Measurements from ENCODE around the gene NUMB. TPM values are rescaled to one million over a fixed set of nuclear protein-coding genes. Genes with fewer than 3 reads are reported as not detected.

Gene NUMB
- total RNA-seq, 1 experiment from 2014 or later, result 42.0 TPM

DNA sequence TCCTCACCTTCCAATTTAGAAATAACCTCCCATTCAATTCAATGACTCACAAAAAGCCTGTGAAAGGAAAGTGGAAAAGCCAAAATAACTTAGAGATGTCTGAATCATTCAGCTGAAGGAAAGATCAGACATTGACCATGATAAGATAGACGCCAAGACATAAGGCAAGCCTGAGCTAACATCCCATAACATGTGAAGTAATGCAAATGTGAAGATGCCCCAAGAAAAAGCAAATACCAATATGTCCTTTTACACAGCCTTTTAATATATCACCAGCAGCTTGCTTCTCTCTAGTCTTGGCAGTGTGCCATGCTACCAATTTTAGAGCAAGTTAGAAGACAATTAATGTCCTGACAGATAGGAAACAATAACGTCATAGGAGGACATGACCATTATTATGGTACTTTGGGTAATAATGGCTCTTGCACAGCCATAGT, 2.4 kb upstream of the NUMB start (continued):
- TF ChIP-seq, protein P1, sequence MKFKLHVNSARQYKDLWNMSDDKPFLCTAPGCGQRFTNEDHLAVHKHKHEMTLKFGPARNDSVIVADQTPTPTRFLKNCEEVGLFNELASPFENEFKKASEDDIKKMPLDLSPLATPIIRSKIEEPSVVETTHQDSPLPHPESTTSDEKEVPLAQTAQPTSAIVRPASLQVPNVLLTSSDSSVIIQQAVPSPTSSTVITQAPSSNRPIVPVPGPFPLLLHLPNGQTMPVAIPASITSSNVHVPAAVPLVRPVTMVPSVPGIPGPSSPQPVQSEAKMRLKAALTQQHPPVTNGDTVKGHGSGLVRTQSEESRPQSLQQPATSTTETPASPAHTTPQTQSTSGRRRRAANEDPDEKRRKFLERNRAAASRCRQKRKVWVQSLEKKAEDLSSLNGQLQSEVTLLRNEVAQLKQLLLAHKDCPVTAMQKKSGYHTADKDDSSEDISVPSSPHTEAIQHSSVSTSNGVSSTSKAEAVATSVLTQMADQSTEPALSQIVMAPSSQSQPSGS (CRISPR knock-in tag; IDR thresholded peaks at IDR 0.05; ENCODE audit: borderline replicate concordance, low read depth), result no peak
- TF ChIP-seq, protein P2, sequence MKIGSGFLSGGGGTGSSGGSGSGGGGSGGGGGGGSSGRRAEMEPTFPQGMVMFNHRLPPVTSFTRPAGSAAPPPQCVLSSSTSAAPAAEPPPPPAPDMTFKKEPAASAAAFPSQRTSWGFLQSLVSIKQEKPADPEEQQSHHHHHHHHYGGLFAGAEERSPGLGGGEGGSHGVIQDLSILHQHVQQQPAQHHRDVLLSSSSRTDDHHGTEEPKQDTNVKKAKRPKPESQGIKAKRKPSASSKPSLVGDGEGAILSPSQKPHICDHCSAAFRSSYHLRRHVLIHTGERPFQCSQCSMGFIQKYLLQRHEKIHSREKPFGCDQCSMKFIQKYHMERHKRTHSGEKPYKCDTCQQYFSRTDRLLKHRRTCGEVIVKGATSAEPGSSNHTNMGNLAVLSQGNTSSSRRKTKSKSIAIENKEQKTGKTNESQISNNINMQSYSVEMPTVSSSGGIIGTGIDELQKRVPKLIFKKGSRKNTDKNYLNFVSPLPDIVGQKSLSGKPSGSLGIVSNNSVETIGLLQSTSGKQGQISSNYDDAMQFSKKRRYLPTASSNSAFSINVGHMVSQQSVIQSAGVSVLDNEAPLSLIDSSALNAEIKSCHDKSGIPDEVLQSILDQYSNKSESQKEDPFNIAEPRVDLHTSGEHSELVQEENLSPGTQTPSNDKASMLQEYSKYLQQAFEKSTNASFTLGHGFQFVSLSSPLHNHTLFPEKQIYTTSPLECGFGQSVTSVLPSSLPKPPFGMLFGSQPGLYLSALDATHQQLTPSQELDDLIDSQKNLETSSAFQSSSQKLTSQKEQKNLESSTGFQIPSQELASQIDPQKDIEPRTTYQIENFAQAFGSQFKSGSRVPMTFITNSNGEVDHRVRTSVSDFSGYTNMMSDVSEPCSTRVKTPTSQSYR (CRISPR knock-in tag; IDR thresholded peaks at IDR 0.05), result no peak
- TF ChIP-seq, protein P3, sequence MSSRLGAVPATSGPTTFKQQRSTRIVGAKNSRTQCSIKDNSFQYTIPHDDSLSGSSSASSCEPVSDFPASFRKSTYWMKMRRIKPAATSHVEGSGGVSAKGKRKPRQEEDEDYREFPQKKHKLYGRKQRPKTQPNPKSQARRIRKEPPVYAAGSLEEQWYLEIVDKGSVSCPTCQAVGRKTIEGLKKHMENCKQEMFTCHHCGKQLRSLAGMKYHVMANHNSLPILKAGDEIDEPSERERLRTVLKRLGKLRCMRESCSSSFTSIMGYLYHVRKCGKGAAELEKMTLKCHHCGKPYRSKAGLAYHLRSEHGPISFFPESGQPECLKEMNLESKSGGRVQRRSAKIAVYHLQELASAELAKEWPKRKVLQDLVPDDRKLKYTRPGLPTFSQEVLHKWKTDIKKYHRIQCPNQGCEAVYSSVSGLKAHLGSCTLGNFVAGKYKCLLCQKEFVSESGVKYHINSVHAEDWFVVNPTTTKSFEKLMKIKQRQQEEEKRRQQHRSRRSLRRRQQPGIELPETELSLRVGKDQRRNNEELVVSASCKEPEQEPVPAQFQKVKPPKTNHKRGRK (CRISPR knock-in tag; IDR thresholded peaks at IDR 0.05; ENCODE audit: borderline replicate concordance), result no peak
- TF ChIP-seq ZNF138 (CRISPR knock-in tag; conservative IDR thresholded peaks at IDR 0.05) (no peak), NR3C1 (CRISPR knock-in tag; conservative IDR thresholded peaks at IDR 0.05; ENCODE audit: low read depth) (no peak), ZNF423 (CRISPR knock-in tag; IDR thresholded peaks at IDR 0.05) (no peak), JAZF1 (CRISPR knock-in tag; IDR thresholded peaks at IDR 0.05) (no peak), RELA (CRISPR knock-in tag; IDR thresholded peaks at IDR 0.05; ENCODE audit: borderline replicate concordance) (no peak), NFATC4 (CRISPR knock-in tag; IDR thresholded peaks at IDR 0.05) (no peak), ZNF396 (CRISPR knock-in tag; IDR thresholded peaks at IDR 0.05; ENCODE audit: borderline replicate concordance) (no peak), ELF4 (CRISPR knock-in tag; IDR thresholded peaks at IDR 0.05; ENCODE audit: low read depth) (no peak), ETV6 (CRISPR knock-in tag; IDR thresholded peaks at IDR 0.05) (no peak)
- TF ChIP-seq, protein P4, sequence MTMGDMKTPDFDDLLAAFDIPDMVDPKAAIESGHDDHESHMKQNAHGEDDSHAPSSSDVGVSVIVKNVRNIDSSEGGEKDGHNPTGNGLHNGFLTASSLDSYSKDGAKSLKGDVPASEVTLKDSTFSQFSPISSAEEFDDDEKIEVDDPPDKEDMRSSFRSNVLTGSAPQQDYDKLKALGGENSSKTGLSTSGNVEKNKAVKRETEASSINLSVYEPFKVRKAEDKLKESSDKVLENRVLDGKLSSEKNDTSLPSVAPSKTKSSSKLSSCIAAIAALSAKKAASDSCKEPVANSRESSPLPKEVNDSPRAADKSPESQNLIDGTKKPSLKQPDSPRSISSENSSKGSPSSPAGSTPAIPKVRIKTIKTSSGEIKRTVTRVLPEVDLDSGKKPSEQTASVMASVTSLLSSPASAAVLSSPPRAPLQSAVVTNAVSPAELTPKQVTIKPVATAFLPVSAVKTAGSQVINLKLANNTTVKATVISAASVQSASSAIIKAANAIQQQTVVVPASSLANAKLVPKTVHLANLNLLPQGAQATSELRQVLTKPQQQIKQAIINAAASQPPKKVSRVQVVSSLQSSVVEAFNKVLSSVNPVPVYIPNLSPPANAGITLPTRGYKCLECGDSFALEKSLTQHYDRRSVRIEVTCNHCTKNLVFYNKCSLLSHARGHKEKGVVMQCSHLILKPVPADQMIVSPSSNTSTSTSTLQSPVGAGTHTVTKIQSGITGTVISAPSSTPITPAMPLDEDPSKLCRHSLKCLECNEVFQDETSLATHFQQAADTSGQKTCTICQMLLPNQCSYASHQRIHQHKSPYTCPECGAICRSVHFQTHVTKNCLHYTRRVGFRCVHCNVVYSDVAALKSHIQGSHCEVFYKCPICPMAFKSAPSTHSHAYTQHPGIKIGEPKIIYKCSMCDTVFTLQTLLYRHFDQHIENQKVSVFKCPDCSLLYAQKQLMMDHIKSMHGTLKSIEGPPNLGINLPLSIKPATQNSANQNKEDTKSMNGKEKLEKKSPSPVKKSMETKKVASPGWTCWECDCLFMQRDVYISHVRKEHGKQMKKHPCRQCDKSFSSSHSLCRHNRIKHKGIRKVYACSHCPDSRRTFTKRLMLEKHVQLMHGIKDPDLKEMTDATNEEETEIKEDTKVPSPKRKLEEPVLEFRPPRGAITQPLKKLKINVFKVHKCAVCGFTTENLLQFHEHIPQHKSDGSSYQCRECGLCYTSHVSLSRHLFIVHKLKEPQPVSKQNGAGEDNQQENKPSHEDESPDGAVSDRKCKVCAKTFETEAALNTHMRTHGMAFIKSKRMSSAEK (CRISPR knock-in tag; IDR thresholded peaks at IDR 0.05; ENCODE audit: borderline replicate concordance), result no peak
- TF ChIP-seq, protein P5, sequence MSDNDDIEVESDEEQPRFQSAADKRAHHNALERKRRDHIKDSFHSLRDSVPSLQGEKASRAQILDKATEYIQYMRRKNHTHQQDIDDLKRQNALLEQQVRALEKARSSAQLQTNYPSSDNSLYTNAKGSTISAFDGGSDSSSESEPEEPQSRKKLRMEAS (CRISPR knock-in tag; IDR thresholded peaks at IDR 0.05), result no peak

DNA sequence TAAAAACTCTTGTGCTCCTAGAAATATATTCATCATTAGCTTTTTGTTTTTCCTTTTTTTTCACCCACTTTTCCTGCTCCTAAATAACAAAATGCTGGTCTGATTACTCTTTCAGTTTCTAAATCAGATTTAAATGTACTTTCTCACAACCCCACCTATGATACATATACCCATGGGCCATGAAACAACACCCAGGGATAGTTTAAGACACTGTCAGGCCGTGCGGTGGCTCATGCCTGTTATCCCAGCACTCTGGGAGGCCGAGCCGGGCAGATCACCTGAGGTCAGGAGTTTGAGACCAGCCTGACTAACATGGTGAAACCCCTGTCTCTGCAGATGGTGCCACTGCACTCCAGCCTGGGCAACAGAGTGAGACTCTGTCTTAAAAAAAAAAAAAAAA, 1.6 kb upstream of the NUMB start:
- Mint-ChIP-seq H3K9me3 (no peaks in the 10 kb centered on the region), H3K4me3 (no peak overlapping the region), H3K4me1 (peaks cover 41% of the 10 kb centered on the region), H3K27me3 (ENCODE audit: low read depth) (no peaks in the 10 kb centered on the region; the same call in 1 of the 2 replicates), H3K36me3 (no peaks in the 10 kb centered on the region), H3K27ac (peak overlapping the region; percentile 72)
- ATAC-seq, result no peak
- DNase-seq (ENCODE audit: low spot score), result no peak
- CTCF ChIA-PET, result interaction anchor here (0.8 to 2.3 kb wide), 2 partner anchors 12 to 228 kb away, joined by 5 to 8 read pairs; no protein-coding TSS in a partner anchor
- TF ChIP-seq ATF1 (CRISPR knock-in tag; IDR thresholded peaks at IDR 0.05) (no peak), SMAD3 (CRISPR knock-in tag; IDR thresholded peaks at IDR 0.05; ENCODE audit: borderline replicate concordance) (no peak), GABPB1 (CRISPR knock-in tag; IDR thresholded peaks at IDR 0.05) (no peak), FOXK1 (CRISPR knock-in tag; IDR thresholded peaks at IDR 0.05) (no peak), ZNF396 (CRISPR knock-in tag; IDR thresholded peaks at IDR 0.05; ENCODE audit: borderline replicate concordance) (no peak), NFE2L1 (CRISPR knock-in tag; IDR thresholded peaks at IDR 0.05) (no peak), CBFB (CRISPR knock-in tag; IDR thresholded peaks at IDR 0.05; ENCODE audit: low read depth) (no peak), HMGA2 (CRISPR knock-in tag; IDR thresholded peaks at IDR 0.05) (no peak), NR3C1 (CRISPR knock-in tag; conservative IDR thresholded peaks at IDR 0.05; ENCODE audit: low read depth) (no peak)
- TF ChIP-seq, protein P6, sequence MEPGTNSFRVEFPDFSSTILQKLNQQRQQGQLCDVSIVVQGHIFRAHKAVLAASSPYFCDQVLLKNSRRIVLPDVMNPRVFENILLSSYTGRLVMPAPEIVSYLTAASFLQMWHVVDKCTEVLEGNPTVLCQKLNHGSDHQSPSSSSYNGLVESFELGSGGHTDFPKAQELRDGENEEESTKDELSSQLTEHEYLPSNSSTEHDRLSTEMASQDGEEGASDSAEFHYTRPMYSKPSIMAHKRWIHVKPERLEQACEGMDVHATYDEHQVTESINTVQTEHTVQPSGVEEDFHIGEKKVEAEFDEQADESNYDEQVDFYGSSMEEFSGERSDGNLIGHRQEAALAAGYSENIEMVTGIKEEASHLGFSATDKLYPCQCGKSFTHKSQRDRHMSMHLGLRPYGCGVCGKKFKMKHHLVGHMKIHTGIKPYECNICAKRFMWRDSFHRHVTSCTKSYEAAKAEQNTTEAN (CRISPR knock-in tag; IDR thresholded peaks at IDR 0.05), result no peak
- POLR2A ChIA-PET, result interaction anchor here (0.7 to 0.8 kb wide), 3 partner anchors 203 to 324 kb away, joined by 3 to 5 read pairs (median 4); partner anchors contain the start of gene PSEN1

All from WTC11 (cell line).